GM12891 (cell line): ENCODE results near the gene ING2.

ENCODE experiments used
- PAX5 ChIP-seq: IDR thresholded peaks from 2 replicates; pipeline ENCODE4 v1.6.1; 2011; ENCODE audit warnings: low read length, moderate library complexity, mild to moderate bottlenecking; ENCODE audit not compliant: insufficient read depth, severe bottlenecking
- POLR2A ChIP-seq: IDR thresholded peaks from 2 replicates; pipeline ENCODE4 v1.6.1; 2011; ENCODE audit warnings: low read depth, low read length, control low read depth
- POLR2AphosphoS5 ChIP-seq: IDR thresholded peaks from 2 replicates; pipeline ENCODE4 v1.6.1; 2011; ENCODE audit warnings: low read depth, low read length, control low read depth
- POU2F2 ChIP-seq: IDR thresholded peaks from 2 replicates; pipeline ENCODE4 v1.6.1; 2011; ENCODE audit warnings: low read depth, mild to moderate bottlenecking, control low read depth, low read length, moderate library complexity
- SPI1 ChIP-seq: IDR thresholded peaks from 2 replicates; pipeline ENCODE4 v1.6.1; 2011; ENCODE audit warnings: low read depth, low read length, control low read depth
- TAF1 ChIP-seq: IDR thresholded peaks from 2 replicates; pipeline ENCODE4 v1.6.1; 2011; ENCODE audit warnings: low read depth, low read length, control low read depth

- TF ChIP-seq POLR2A (no peak), TAF1 (no peak), POLR2AphosphoS5 (no peak), SPI1 (no peak), POU2F2 (no peak), PAX5 (no peak)
Observed at GRCh38 chr4:183544109-183544508, 39.3 kb downstream of the ING2 start.
